PFSK-1 (cell line): ENCODE results near the gene STRA6.

ENCODE experiments used
- FOXP2 ChIP-seq: optimal IDR thresholded peaks from 2 replicates; pipeline ENCODE3; 2011; ENCODE audit warnings: borderline replicate concordance, control low read depth, inconsistent platforms; ENCODE audit not compliant: insufficient read depth; ENCODE audit errors: extremely low read length, extremely low read depth
- POLR2AphosphoS5 ChIP-seq: IDR thresholded peaks from 2 replicates; pipeline ENCODE4 v1.6.1; 2012; ENCODE audit warnings: low read depth, mild to moderate bottlenecking, control low read depth, low read length, moderate library complexity
- REST ChIP-seq, 2 experiments: IDR thresholded peaks; 2 replicates each; pipeline versions ENCODE4 v1.6.1 to v1.8.0; 2011 to 2012; ENCODE audit warnings: low read depth in 2 of 2, low read length in 2 of 2, control low read depth in 1 of 2, inconsistent platforms in 1 of 2, mild to moderate bottlenecking in 1 of 2, moderate library complexity in 1 of 2; ENCODE audit not compliant: insufficient read depth in 1 of 2
- SIN3A ChIP-seq: IDR thresholded peaks from 2 replicates; pipeline ENCODE4 v1.6.1; 2012; ENCODE audit warnings: mild to moderate bottlenecking, low read length, moderate library complexity, borderline replicate concordance; ENCODE audit not compliant: insufficient read depth
- TAF1 ChIP-seq: IDR thresholded peaks from 2 replicates; pipeline ENCODE4 v1.6.1; 2012; ENCODE audit warnings: low read length, control low read depth, borderline replicate concordance; ENCODE audit not compliant: insufficient read depth

Gene STRA6

GRCh38 chr15:74200871-74201419 is 1.6 kb downstream of the STRA6 start:
- TF ChIP-seq POLR2AphosphoS5 = no peak
- no peak for TF ChIP-seq FOXP2
- no peak for TF ChIP-seq TAF1
- no peak for TF ChIP-seq REST (IDR thresholded peaks at IDR 0.05; ENCODE audit: insufficient read depth in 1 of 2, low read depth in 2 of 2, low read length in 2 of 2)
- TF ChIP-seq SIN3A = no peak

GRCh38 chr15:74200412-74200815 is 2.2 kb downstream of the STRA6 start:
- TF ChIP-seq TAF1 (no peak), REST (IDR thresholded peaks at IDR 0.05; ENCODE audit: insufficient read depth in 1 of 2, low read depth in 2 of 2, low read length in 2 of 2) (no peak), SIN3A (no peak), POLR2AphosphoS5 (no peak), FOXP2 (no peak)

GRCh38 chr15:74199297-74199652 is 3.3 kb downstream of the STRA6 start:
- TF ChIP-seq TAF1 = no peak
- no peak for TF ChIP-seq FOXP2
- TF ChIP-seq POLR2AphosphoS5 = no peak
- TF ChIP-seq SIN3A = no peak
- TF ChIP-seq REST (IDR thresholded peaks at IDR 0.05; ENCODE audit: insufficient read depth in 1 of 2, low read depth in 2 of 2, low read length in 2 of 2) = no peak

- TF ChIP-seq SIN3A (no peak), FOXP2 (no peak), REST (IDR thresholded peaks at IDR 0.05; ENCODE audit: insufficient read depth in 1 of 2, low read depth in 2 of 2, low read length in 2 of 2) (no peak), POLR2AphosphoS5 (no peak), TAF1 (no peak)
These were observed 5.2 kb downstream of the STRA6 start for GRCh38 chr15:74197176-74197965.

- TF ChIP-seq REST (IDR thresholded peaks at IDR 0.05; ENCODE audit: insufficient read depth in 1 of 2, low read depth in 2 of 2, low read length in 2 of 2) (peak in 1 of 2 experiments; percentile 61; a peak in 1 of 4 replicates), POLR2AphosphoS5 (no peak), TAF1 (no peak), FOXP2 (peak; percentile 46), SIN3A (no peak)
These were observed 6.4 kb downstream of the STRA6 start for GRCh38 chr15:74196175-74196574.
